Testis (tissue), 2 donors: Measurements from ENCODE around the gene PMEPA1.

Experiments
- CTCF ChIP-seq, 3 experiments: fragments of 450-650 bp in 2 of 3; fragments of 200-600 bp in 1 of 3; sonication (generic) in 1 of 3; IDR thresholded peaks; one replicate each; pipeline ENCODE4 v1.5.1; 2016 to 2019; ENCODE audit warnings: antibody characterized with exemption in 3 of 3, mild to moderate bottlenecking in 2 of 3, moderate library complexity in 1 of 3
- POLR2A ChIP-seq: fragments of 450-650 bp; IDR thresholded peaks from one replicate; pipeline ENCODE4 v1.6.1; 2017; ENCODE audit warnings: antibody characterized with exemption, mild to moderate bottlenecking, moderate library complexity

GRCh38 chr20:57605045-57605444, 104.8 kb downstream of the PMEPA1 start:
- TF ChIP-seq POLR2A (no peak), CTCF (IDR thresholded peaks at IDR 0.05) (no peak)
